ENCODE measurements around the gene ARHGEF4.
"Not testable (repeated sequence)": the region's sequence is repeated elsewhere in the genome, so short reads cannot be mapped to it uniquely, and the experiment has no call there.

ARHGEF4 gene

GRCh38 chr2:130887643-130888042 is 50.9 kb downstream of the ARHGEF4 start:
- DNase-seq, result no peak

DNA sequence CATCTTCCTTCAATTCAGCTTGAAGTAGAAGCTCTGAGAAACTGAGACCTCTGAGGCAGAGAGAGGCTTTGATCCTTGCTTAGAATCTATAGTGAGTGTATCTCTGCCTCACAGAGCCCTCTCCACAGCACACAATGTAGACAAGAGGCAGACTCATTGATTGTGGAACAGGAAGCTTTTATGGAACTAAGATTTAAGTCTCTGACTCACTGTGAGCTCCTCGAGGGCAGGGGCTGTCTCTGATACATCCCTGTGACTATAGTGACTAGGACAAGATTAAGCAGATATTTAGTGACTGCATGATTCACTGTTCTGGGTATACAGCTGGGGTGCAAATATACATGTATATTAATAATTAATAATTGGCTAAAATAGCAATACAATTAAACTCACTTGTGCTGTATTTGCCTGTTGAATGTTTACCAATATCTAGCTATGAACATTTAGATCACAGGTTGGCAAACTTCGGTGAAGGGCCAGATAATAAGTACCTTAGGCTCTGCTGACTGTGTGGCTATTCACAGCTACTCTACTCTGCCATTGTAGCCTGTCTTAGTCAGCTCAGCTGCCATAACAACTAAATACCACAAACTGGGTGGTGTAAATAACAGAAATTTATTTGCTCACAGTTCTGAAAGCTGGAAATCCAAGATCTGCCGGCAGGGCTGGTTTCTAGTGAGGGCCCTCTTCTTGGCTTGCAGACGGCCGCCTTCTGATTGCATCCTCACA is 54.4 kb downstream of the ARHGEF4 start:
- no peak for DNase-seq

GRCh38 chr2:130891966-130892365 is 55.3 kb downstream of the ARHGEF4 start:
- DNase-seq, result no peak

DNA sequence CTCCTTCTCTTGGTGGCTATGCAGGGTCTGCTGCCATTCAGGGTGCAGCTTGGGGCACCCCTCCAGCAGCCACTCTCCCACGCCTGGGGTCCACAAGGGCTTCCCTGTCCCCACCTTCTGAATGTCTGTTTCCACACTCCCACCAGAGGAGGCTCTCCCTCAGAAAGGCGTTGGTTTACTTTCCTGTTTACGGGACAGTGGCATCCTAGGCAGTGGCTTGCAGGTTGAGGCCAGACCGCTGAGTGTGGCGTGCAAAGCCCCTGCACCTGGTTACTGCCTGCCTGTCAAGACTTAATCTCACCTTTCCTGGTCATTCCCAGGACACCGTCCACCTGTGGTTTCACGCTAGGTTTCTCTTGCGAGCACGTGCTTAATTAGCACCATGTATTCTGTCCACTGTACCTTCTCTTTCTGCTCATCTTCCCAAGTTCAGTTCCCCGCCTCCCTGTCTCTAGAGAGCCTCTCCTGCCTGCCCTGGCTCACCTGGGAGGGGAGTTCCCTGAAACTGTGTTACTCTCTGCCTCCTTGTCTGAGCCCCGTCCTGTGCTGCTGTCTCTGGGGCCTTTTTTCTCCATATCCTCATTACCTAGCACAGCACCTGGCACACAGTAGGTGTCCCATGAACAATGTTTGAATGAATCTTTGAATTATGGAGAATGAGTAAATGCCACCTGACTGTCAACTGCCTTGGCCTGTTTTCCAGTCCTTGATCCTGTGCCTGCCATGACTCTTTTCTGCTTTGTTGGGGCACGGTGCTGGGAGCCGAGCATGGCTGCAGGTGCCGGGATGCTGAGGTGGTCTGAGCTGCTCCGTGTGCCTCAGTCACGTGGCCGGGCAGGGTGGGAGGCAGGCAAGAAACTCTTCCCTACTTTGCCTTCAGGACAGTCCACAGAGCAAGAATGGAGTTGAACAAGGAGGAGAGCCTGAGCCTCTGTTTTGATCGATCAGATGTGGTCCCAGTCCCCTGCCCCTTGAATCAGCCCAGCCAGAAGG is 56.4 kb downstream of the ARHGEF4 start:
- DNase-seq, result no peak

- DNase-seq, result no peak
Measured at GRCh38 chr2:130894326-130894942, 57.7 kb downstream of the ARHGEF4 start.

DNA sequence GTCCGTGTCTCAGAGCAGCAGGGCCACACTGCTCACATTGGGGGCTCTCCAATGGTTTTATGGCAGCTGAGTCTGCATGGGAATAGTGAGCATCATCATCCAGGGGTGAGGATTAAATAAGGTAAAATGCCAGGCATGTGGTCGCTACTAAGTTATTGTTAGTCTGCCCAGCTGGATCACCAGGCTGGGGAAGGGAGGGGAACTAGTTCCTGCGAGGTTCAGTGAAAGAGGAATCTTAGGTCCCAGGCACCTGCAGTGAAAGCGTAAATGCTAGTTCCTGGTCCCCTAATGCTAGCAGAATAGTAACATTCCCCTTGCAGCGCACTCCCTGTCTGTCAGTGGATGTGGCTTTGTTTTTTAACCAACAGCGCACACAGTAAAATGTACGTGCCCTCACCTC is 60.1 kb downstream of the ARHGEF4 start:
- no peak for DNase-seq

DNA sequence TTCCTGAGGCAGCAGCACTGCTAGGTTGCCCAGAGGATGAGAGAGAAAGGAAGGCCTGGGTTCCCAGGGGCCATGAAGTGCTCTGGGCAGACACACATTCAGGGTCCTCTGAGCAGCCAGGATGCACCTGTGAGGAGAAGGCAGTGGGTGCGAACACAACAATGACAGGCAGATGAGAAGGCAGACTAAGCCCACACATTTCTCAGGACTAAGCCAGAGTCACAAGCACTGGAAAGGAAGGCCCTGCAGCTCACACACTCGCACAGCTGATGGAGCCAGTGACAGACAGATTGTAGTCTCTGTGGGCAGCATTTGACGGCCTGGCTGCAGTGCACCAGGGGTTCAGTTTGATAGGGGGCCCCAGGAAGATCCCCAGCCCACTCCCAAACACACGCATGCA is 61.8 kb downstream of the ARHGEF4 start:
- DNase-seq, result no peak

- DNase-seq, result no peak
Measured at GRCh38 chr2:130899306-130899705, 62.6 kb downstream of the ARHGEF4 start.

DNA sequence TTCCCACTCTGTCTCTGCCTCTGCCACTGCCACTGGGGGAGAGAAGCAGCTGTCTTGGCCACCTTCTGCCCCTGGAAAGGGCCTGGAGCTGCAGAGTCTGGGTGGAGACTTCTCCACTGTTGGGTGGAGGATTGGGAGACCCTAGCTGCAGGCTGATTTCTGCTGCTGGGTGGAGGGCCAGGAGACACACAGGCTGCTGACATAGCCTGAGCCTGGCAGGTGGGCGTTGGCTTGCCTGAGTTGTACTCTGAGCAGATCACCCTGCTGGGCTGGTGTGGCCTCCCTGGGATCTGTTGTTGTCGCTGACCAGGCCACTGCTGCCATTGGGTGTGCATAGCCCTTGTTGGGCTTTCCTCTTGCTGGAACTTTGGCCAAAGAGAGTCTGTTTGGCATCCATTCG is 64.3 kb downstream of the ARHGEF4 start:
- no peak for DNase-seq

DNA sequence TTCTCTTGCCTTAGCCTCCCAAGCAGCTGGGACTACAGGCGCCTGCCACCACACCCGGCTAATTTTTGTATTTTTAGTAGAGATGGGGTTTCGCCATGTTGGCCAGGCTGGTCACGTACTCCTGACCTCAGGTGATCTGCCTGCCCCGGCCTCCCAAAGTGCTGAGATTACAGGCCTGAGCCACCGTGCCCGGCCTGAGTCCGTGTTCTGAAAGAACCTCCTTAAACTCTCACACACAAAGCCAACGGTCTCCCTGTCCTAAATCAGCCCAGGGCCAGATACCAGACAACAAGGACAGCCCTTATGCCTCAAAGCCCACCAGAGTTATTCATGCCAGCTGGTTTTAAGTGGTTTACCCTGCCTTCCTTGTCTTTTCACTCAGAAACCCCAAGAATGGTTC is 64.9 kb downstream of the ARHGEF4 start:
- not testable (repeated sequence) for DNase-seq

DNA sequence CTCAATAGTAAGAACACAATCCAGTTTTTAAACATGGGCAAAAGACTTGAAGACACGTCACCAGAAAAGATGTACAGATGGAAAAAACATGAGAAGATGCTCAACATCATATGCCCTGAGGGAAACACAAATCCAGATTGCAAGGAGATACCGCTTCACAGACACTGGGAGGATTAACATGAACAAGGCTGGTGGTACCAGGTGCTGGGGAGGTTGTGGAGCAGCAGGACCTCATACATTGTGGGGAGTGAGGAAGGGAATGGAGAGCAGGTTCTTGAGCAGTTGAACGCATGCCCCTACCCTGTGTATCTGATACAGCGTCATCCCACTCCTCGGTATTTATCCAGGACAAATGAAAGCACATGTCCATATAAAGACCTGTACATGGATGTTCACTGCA is 72.1 kb downstream of the ARHGEF4 start:
- no peak for DNase-seq

DNA sequence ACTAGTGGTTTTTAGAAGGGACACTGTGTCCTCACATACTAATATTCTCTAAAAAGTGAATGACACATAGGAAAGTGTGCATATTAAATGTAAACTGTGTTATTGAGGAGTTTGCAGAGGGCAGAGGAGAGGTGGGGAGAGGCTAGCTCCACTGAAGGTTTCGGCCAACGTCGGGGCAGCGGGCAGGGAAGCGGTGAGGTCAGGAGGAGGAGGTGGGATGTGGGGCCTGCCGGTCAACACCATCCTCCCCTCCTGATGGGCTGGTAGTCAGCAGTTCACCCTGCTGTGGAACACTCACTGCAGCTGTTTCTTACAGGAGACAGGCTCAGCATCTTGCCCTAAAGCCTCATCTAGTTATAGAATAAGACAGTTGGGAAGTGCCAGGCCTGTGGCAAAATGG is 74.2 kb downstream of the ARHGEF4 start:
- DNase-seq, result no peak

GRCh38 chr2:130911482-130911881 is 74.8 kb downstream of the ARHGEF4 start:
- no peak for DNase-seq

GRCh38 chr2:130911996-130912395 is 75.3 kb downstream of the ARHGEF4 start:
- DNase-seq, result no peak

- no peak for DNase-seq
Measured at GRCh38 chr2:130912471-130912870, 75.8 kb downstream of the ARHGEF4 start.

GRCh38 chr2:130913891-130914290 is 77.2 kb downstream of the ARHGEF4 start:
- no peak for DNase-seq

DNA sequence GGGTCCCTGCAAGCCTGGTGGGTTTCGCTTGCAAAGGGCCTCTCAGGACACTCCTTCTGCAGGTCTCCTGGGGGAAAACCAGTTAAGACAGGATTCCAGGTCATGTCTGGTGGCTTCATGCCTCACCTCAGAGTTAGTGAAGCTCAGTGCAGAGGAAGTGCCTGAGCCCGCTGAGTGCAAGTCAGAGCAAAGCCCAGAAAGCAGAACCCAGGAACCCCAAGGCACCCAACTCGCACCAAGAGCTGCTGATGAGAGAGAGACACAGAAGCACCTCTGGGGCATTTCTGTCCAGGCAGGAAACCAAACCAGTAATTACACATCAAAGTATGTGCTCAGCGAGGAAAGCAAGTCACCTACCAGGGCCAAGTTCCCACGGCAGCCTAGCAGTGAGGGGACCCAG is 78.4 kb downstream of the ARHGEF4 start:
- DNase-seq, result no peak

DNA sequence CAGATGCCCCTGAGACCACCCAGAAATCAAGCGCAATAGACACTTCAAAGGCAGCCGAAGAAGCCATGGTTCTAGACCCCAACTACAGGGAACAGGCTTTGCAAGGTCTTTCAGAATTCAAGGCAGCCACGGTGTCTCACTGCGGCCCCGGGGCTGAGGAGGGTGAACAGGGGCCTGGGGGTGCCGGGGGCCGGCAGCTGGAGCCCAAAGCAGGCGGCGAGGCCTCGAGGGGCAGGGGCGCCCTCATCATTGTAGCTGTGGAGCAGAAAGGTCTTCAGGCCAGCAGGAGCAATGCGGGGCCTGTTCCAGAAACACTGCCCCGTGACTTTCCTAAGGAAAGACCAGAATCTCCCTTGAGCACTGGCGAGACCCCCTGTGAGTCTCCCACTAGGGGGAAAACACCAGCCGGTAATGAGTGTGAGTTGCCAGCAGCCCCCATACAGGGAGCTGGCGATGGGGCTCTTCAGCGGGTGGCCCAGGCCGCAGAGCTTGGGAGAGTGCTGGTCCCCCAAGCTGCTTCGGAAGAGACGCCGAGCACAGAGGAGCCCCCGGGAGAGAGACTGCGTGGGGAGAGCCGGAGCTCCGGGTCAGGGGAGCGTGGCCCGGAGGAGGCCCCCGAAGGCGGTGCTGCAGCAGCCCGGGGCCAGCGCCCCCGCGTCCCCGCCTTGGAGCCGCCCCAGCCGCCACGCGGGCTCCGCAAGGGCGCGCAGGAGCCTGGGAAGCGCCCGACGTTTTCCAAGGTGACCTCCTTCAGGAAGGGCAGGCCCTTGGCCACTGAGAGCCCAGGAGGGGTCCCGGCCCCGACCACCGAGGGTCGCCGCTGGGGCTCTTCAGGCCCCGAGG is 79.1 kb downstream of the ARHGEF4 start:
- DNase-seq, result no peak

- DNase-seq, result no peak
Measured at GRCh38 chr2:130916438-130916705, 79.7 kb downstream of the ARHGEF4 start.

- DNase-seq, result no peak
Measured at GRCh38 chr2:130917006-130917688, 80.4 kb downstream of the ARHGEF4 start.

DNA sequence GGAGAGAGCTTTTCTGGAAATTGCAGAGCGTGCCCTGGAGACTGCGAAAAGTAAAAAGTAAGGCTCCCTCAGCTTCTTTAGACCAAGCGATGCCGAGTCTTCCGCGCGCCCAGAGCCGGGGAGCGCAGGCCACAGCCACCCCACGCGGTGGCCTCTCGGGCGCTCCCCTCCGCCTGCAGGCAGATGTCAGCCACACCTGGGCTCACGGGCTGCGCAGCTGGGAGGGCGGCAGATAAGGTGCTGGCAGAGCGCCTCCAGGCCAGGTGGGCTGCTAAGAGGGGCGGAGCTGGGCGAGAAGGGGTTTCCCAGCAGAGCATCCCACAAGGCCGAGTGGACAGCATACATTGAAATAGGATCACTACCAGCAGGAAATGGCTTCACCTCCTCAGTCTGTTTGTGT is 81.7 kb downstream of the ARHGEF4 start:
- DNase-seq, result no peak

- peak; percentile 53 for DNase-seq
Measured at GRCh38 chr2:130920415-130921163, 83.9 kb downstream of the ARHGEF4 start.

All from CD4-positive, alpha-beta T cell treated with Interleukin-10 for 1 hour (primary cell).